A549 (cell line): ENCODE measurements around the gene SLC35F3. TPM values are rescaled to one million over a fixed set of nuclear protein-coding genes. Genes with fewer than 3 reads are reported as not detected.
"Not testable (repeated sequence)": the region's sequence is repeated elsewhere in the genome, so short reads cannot be mapped to it uniquely, and the experiment has no call there.

ENCODE experiments used
- ATAC-seq, 2 experiments: fragments of 200-7000 bp in 1 of 2; fragments of >200 bp in 1 of 2; cut with Nextera tagmentation in 1 of 2; cut with Tn5 transposase in 1 of 2; 3 replicates each; pipeline versions ENCODE4 v1.8.0 to v1.9.1; 2018 to 2020; ENCODE audit warnings: mild to moderate bottlenecking in 1 of 2, moderate library complexity in 1 of 2
- CTCF ChIA-PET: fragments of 300-600 bp; sonication (Branson Sonifier 250); formaldehyde crosslinking; extraction: SDS; loops from one replicate; lab custom pipeline; 2021; ENCODE audit warnings: antibody characterized with exemption, inconsistent platforms; lab: Yijun Ruan, JAX
- POLR2A ChIA-PET: fragments of 350-600 bp; formaldehyde crosslinking; extraction: SDS; loops from one replicate; lab custom pipeline; 2021; ENCODE audit warnings: antibody characterized with exemption, inconsistent platforms; lab: Yijun Ruan, JAX
- DNase-seq, 2 experiments: peaks; one replicate each; pipeline versions ENCODE4 v3.0.0 to v3.0.0-alpha.2; 2011 to 2016; ENCODE audit warnings: low read depth in 1 of 2, low spot score in 1 of 2
- FAIRE-seq: peaks from 2 replicates; lab custom pipeline; 2011; peaks lifted over from hg19 to GRCh38; lab: Jason Lieb, UNC
- H3K27ac ChIP-seq, 2 experiments: fragments of >200 bp; sonication (Bioruptor Twin); formaldehyde crosslinking; 3 replicates each; pipeline ENCODE4 v1.5.1; 2016 to 2017
- H3K4me1 ChIP-seq: fragments of >200 bp; sonication (Bioruptor Twin); formaldehyde crosslinking; 3 replicates; pipeline ENCODE4 v1.6.1; 2016
- H3K4me2 ChIP-seq: fragments of >200 bp; sonication (Bioruptor Twin); formaldehyde crosslinking; 3 replicates; pipeline ENCODE4 v1.6.1; 2016
- H3K4me3 ChIP-seq: fragments of >200 bp; sonication (Bioruptor Twin); formaldehyde crosslinking; 3 replicates; pipeline ENCODE4 v1.5.1; 2016
- H3K9me3 ChIP-seq: fragments of >200 bp; sonication (Bioruptor Twin); formaldehyde crosslinking; 3 replicates; pipeline ENCODE4 v1.6.1; 2016
- BCL3 ChIP-seq: fragments of >200 bp; sonication (Bioruptor Twin); formaldehyde crosslinking; IDR thresholded peaks from 3 replicates; pipeline ENCODE4 v1.6.1; 2016
- CBX2 ChIP-seq: fragments of 200-600 bp; sonication (generic); IDR thresholded peaks from 2 replicates; pipeline ENCODE4 v1.6.1; 2016; ENCODE audit warnings: low read depth, mild to moderate bottlenecking, borderline replicate concordance
- CBX8 ChIP-seq: fragments of 200-600 bp; sonication (generic); IDR thresholded peaks from 2 replicates; pipeline ENCODE4 v1.6.1; 2016
- CHD4 ChIP-seq: fragments of 200-600 bp; sonication (generic); IDR thresholded peaks from 2 replicates; pipeline ENCODE4 v1.6.1; 2016; ENCODE audit warnings: antibody characterized with exemption, mild to moderate bottlenecking, borderline replicate concordance
- CTCF ChIP-seq: fragments of >200 bp; sonication (Bioruptor Twin); formaldehyde crosslinking; IDR thresholded peaks from 3 replicates; pipeline ENCODE4 v1.5.1; 2016
- ESRRA ChIP-seq: fragments of 150-350 bp; IDR thresholded peaks from 2 replicates; pipeline ENCODE4 v1.6.1; 2014; ENCODE audit warnings: mild to moderate bottlenecking, low read length, borderline replicate concordance
- GATA3 ChIP-seq: IDR thresholded peaks from 2 replicates; pipeline ENCODE4 v1.6.1; 2012; ENCODE audit warnings: borderline replicate concordance
- HES2 ChIP-seq: fragments of >200 bp; sonication (Bioruptor Twin); formaldehyde crosslinking; IDR thresholded peaks from 2 replicates; pipeline ENCODE4 v1.6.1; 2016
- HOXB13 ChIP-seq: fragments of 250-450 bp; sonication (Bioruptor Pico); IDR thresholded peaks from 2 replicates; pipeline ENCODE4 v1.5.0; 2020; ENCODE audit warnings: low read depth, mild to moderate bottlenecking, moderate library complexity
- MAZ ChIP-seq: fragments of 150-350 bp; IDR thresholded peaks from 2 replicates; pipeline ENCODE4 v1.6.1; 2014; ENCODE audit warnings: antibody characterized with exemption, low read depth, low read length, borderline replicate concordance
- NPAS2 ChIP-seq: fragments of 250-450 bp; sonication (Bioruptor Pico); IDR thresholded peaks from 2 replicates; pipeline ENCODE4 v1.8.0; 2022; ENCODE audit warnings: mild to moderate bottlenecking, moderate library complexity, borderline replicate concordance
- NR3C1 ChIP-seq: fragments of >200 bp; sonication (Bioruptor Twin); formaldehyde crosslinking; IDR thresholded peaks from 3 replicates; pipeline ENCODE4 v1.6.1; 2017
- POLR2A ChIP-seq: IDR thresholded peaks from 2 replicates; pipeline ENCODE4 v1.6.1; 2012; ENCODE audit warnings: mild to moderate bottlenecking, low read length
- RAD21 ChIP-seq, 2 experiments: fragments of >200 bp in 1 of 2; sonication (Bioruptor Twin) in 1 of 2; formaldehyde crosslinking in 1 of 2; IDR thresholded peaks in 1 of 2; conservative IDR thresholded peaks in 1 of 2; 2 replicates in 1 of 2; 3 replicates in 1 of 2; pipeline ENCODE4 v1.6.1; 2012 to 2018; ENCODE audit warnings: inconsistent platforms in 1 of 2
- REST ChIP-seq: fragments of 200-600 bp; sonication (generic); IDR thresholded peaks from 2 replicates; pipeline ENCODE4 v1.6.1; 2016; ENCODE audit warnings: antibody characterized with exemption, mild to moderate bottlenecking, moderate library complexity
- SMC3 ChIP-seq: fragments of >200 bp; sonication (Bioruptor Twin); formaldehyde crosslinking; IDR thresholded peaks from 3 replicates; pipeline ENCODE4 v1.6.1; 2018; ENCODE audit warnings: inconsistent platforms
- WGBS: methylation state at CpG from one replicate; pipeline ENCODE4 v1.1.6; 2017; ENCODE audit errors: missing lambda C conversion rate; 5-methylcytosine and 5-hydroxymethylcytosine counted together
- polyA plus RNA-seq, 4 experiments: library from polyadenylated mRNA; depleted of rRNA in 3 of 4; stranded (reverse); fragments of >200 nt; fragmentation: RNase III in 1 of 4; extraction: RNeasy Plus Mini Kit Qiagen cat#74134 plus additional on column Dnase treatment in 1 of 4; gene quantifications; 2 replicates in 3 of 4; 3 replicates in 1 of 4; pipeline ENCODE4 v1.2.3, GENCODE V29; 2011 to 2017

The SLC35F3 gene
- polyA plus RNA-seq, 2 of the 4 experiments (the other 2 are of a cell fraction): 5.5 to 7.8 TPM

- TF ChIP-seq REST (no peak), CBX2 (no peak), ESRRA (no peak), CHD4 (no peak), BCL3 (no peak), GATA3 (no peak), HES2 (no peak), MAZ (no peak)
These were observed 246.4 kb downstream of the SLC35F3 start (continued) for GRCh38 chr1:234150892-234151291.

GRCh38 chr1:234152344-234152743 lies 247.9 kb downstream of the SLC35F3 start:
- H3K4me1 ChIP-seq, H3K27ac ChIP-seq, H3K4me2 ChIP-seq, POLR2A ChIA-PET, H3K4me3 ChIP-seq, H3K9me3 ChIP-seq, ATAC-seq, FAIRE-seq, DNase-seq: not testable (repeated sequence)
- 98% methylated on average over 4 of the region's 4 CpGs for WGBS
- CTCF ChIA-PET: interaction anchor here (0.9 kb wide), 1 partner anchor 153 kb away, joined by 3 read pairs; no protein-coding TSS in a partner anchor

GRCh38 chr1:234154320-234155251 lies 250.1 kb downstream of the SLC35F3 start:
- Histone ChIP-seq H3K4me2 (no peak overlapping the region), H3K4me3 (no peak overlapping the region), H3K9me3 (no peaks in the 10 kb centered on the region), H3K27ac (peak overlapping the region; percentile 44 to 62), H3K4me1 (peaks cover 9% of the 10 kb centered on the region; the same call in 1 of the 3 replicates)
- peak; percentile 74 to 82 for TF ChIP-seq RAD21 (conservative IDR thresholded peaks at IDR 0.05 in 1 of 2, IDR thresholded peaks at IDR 0.05 in 1 of 2)
- TF ChIP-seq CBX8: no peak
- TF ChIP-seq HOXB13 (CRISPR knock-in tag): no peak
- TF ChIP-seq SMC3: peak; percentile 75
- peak; percentile 75 for TF ChIP-seq CTCF
- no peak for TF ChIP-seq NR3C1
- TF ChIP-seq POLR2A: no peak
- TF ChIP-seq NPAS2 (CRISPR knock-in tag): no peak
- no peak for TF ChIP-seq CBX2
- peak; percentile 94 to 96; a peak in 5 of 6 replicates for ATAC-seq
- ChIA-PET CTCF (interaction anchor here (0.6 to 1.0 kb wide), 10 partner anchors 10 to 1317 kb away, joined by 3 to 10 read pairs (median 3); no protein-coding TSS in a partner anchor), POLR2A (interaction anchor here (1.2 kb wide), 1 partner anchor 219 kb away, joined by 3 read pairs; the partner anchor contains the start of gene COA6)
- DNase-seq: peak; percentile 51 to 87
- no peak for FAIRE-seq
- 25% methylated on average over 7 of the region's 7 CpGs for WGBS
